Testis (tissue), 2 donors: ENCODE data around the gene SLC22A23.
A peak's percentile ranks its signal among the peaks of the same experiment; 100 is the strongest.

Experiments
- POLR2A ChIP-seq: fragments of 450-650 bp; IDR thresholded peaks from one replicate; pipeline ENCODE4 v1.6.1; 2017; ENCODE audit warnings: antibody characterized with exemption, mild to moderate bottlenecking, moderate library complexity
- TF ChIP-seq, protein P1 (sequence below), 3 experiments: fragments of 450-650 bp in 2 of 3; fragments of 200-600 bp in 1 of 3; sonication (generic) in 1 of 3; IDR thresholded peaks; one replicate each; pipeline ENCODE4 v1.5.1; 2016 to 2019; ENCODE audit warnings: antibody characterized with exemption in 3 of 3, mild to moderate bottlenecking in 2 of 3, moderate library complexity in 1 of 3

DNA sequence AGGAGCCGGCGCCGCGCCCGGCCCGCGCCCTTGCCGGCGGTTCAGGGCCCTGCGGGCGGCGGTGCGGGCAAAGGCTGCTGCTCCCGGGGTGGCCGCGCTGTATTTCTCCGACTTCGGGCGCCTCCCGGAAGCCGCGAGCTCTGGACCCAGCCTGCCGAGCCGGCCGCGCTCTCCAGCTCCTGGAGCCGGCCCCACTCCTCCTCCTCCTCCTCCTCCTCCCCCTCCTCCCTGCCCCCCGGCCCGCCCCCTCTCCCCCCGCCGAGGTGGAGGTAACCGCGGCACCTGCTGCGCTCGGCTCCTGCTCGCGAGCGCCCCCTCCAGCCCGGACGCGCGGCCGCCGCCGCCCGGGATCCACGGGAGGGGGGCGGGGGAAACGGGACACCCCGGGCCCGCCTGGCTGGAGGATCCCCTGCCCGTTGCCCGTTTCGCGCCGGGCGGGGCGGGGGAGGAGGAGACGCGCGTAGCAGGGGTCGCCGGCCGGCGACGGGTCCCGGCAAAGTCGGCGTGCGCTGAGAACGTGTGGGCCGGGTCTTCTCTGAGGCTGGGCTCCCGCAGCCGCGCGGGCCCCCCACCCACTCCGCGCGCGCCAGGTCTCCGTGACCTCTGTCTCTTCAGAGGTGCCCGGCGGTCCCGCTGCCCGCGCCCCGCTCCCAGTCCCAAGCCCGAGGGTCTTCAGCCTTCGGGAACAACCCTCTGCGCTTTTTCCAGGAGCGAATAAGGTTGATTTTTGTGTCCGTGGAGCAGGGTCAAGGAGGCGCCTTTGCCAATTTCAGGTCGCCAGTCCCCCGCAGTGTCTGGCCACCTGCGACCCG is at the start of gene SLC22A23:
- TF ChIP-seq, protein P1, sequence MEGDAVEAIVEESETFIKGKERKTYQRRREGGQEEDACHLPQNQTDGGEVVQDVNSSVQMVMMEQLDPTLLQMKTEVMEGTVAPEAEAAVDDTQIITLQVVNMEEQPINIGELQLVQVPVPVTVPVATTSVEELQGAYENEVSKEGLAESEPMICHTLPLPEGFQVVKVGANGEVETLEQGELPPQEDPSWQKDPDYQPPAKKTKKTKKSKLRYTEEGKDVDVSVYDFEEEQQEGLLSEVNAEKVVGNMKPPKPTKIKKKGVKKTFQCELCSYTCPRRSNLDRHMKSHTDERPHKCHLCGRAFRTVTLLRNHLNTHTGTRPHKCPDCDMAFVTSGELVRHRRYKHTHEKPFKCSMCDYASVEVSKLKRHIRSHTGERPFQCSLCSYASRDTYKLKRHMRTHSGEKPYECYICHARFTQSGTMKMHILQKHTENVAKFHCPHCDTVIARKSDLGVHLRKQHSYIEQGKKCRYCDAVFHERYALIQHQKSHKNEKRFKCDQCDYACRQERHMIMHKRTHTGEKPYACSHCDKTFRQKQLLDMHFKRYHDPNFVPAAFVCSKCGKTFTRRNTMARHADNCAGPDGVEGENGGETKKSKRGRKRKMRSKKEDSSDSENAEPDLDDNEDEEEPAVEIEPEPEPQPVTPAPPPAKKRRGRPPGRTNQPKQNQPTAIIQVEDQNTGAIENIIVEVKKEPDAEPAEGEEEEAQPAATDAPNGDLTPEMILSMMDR (IDR thresholded peaks at IDR 0.05), result peak; percentile 21 to 85 (median 58)
- no peak for TF ChIP-seq POLR2A
